IMR-90 (cell line): ENCODE data around the gene PHKB. TPM values are rescaled to one million over a fixed set of nuclear protein-coding genes. Genes with fewer than 3 reads are reported as not detected.

Experiments
- ATAC-seq: fragments of 200-7000 bp; cut with Tn5 transposase; 2 replicates; pipeline ENCODE4 v1.9.1; 2020; ENCODE audit warnings: low read depth, mild to moderate bottlenecking, moderate library complexity
- BruUV-seq: library from RNA; stranded (reverse); fragments of 400-500 nt; replicated peaks from 2 replicates; lab custom pipeline; 2021; lab: Mats Ljungman, UMichigan
- CTCF ChIA-PET: fragments of 300-600 bp; formaldehyde crosslinking; extraction: SDS; loops from one replicate; lab custom pipeline; 2021; ENCODE audit warnings: antibody characterized with exemption; lab: Yijun Ruan, JAX
- POLR2A ChIA-PET: fragments of 300-600 bp; sonication (Branson Sonifier 250); formaldehyde crosslinking; loops from one replicate; lab custom pipeline; 2022; ENCODE audit warnings: antibody characterized with exemption; ENCODE audit not compliant: unreplicated experiment; lab: Charles Lee
- DNase-seq: peaks from one replicate; pipeline ENCODE4 v3.0.0; 2013
- H2AFZ ChIP-seq: replicated peaks from 2 replicates; pipeline ENCODE3; 2013; ENCODE audit warnings: low read length, mild to moderate bottlenecking; ENCODE audit not compliant: poor library complexity
- H2AK5ac ChIP-seq: 2 replicates; pipeline ENCODE4 v1.6.1; 2013; ENCODE audit warnings: low read depth, low read length, inconsistent platforms
- H2AK9ac ChIP-seq: replicated peaks from 2 replicates; pipeline ENCODE3; 2013; ENCODE audit warnings: mild to moderate bottlenecking, low read depth, low read length, moderate library complexity; ENCODE audit not compliant: poor library complexity
- H2BK120ac ChIP-seq: 2 replicates; pipeline ENCODE4 v1.6.1; 2013; ENCODE audit warnings: low read depth, low read length, inconsistent platforms
- H2BK15ac ChIP-seq: 3 replicates; pipeline ENCODE4 v1.6.1; 2013; ENCODE audit warnings: low read depth, low read length, inconsistent platforms
- H2BK20ac ChIP-seq: 2 replicates; pipeline ENCODE4 v1.6.1; 2013; ENCODE audit warnings: low read depth, mild to moderate bottlenecking, inconsistent platforms, low read length, moderate library complexity
- H2BK5ac ChIP-seq: 2 replicates; pipeline ENCODE4 v1.6.1; 2013; ENCODE audit warnings: mild to moderate bottlenecking, low read depth, low read length, inconsistent platforms; ENCODE audit not compliant: poor library complexity, severe bottlenecking
- H3K14ac ChIP-seq: replicated peaks from 2 replicates; pipeline ENCODE4 v1.6.1; 2013; ENCODE audit warnings: low read depth, low read length, inconsistent platforms
- H3K18ac ChIP-seq: 2 replicates; pipeline ENCODE4 v1.6.1; 2013; ENCODE audit warnings: low read depth, low read length, control low read depth
- H3K23ac ChIP-seq: 2 replicates; pipeline ENCODE4 v1.6.1; 2013; ENCODE audit warnings: low read depth, low read length, inconsistent platforms
- H3K27ac ChIP-seq: 2 replicates; pipeline ENCODE4 v1.5.1; 2013; ENCODE audit warnings: mild to moderate bottlenecking, control low read depth, low read length; ENCODE audit not compliant: insufficient read depth
- H3K27me3 ChIP-seq: 2 replicates; pipeline ENCODE4 v1.6.1; 2013; ENCODE audit warnings: low read length; ENCODE audit not compliant: control insufficient read depth, insufficient read depth
- H3K36me3 ChIP-seq: 2 replicates; pipeline ENCODE4 v1.6.1; 2013; ENCODE audit warnings: low read length, mixed read lengths; ENCODE audit not compliant: control insufficient read depth, insufficient read depth
- H3K4ac ChIP-seq: 2 replicates; pipeline ENCODE4 v1.6.1; 2013; ENCODE audit warnings: low read depth, low read length, inconsistent platforms
- H3K4me1 ChIP-seq: 2 replicates; pipeline ENCODE4 v1.6.1; 2013; ENCODE audit warnings: low read length, mixed read lengths; ENCODE audit not compliant: control insufficient read depth, insufficient read depth
- H3K4me2 ChIP-seq: 2 replicates; pipeline ENCODE4 v1.6.1; 2013; ENCODE audit warnings: low read depth, mild to moderate bottlenecking, control low read depth, low read length, moderate library complexity
- H3K4me3 ChIP-seq: 2 replicates; pipeline ENCODE4 v1.5.1; 2013; ENCODE audit warnings: low read depth, mild to moderate bottlenecking, control low read depth, low read length, moderate library complexity; ENCODE audit not compliant: insufficient read depth
- H3K56ac ChIP-seq: 2 replicates; pipeline ENCODE4 v1.6.1; 2013; ENCODE audit warnings: low read length, inconsistent platforms; ENCODE audit not compliant: insufficient read depth; ENCODE audit errors: extremely low read depth
- H3K79me1 ChIP-seq, 2 experiments: 2 replicates each; pipeline ENCODE4 v1.6.1; 2013; ENCODE audit warnings: low read length in 2 of 2, inconsistent platforms in 1 of 2, low read depth in 1 of 2
- H3K9ac ChIP-seq: 2 replicates; pipeline ENCODE4 v1.6.1; 2013; ENCODE audit warnings: low read depth, low read length, control low read depth
- H3K9me1 ChIP-seq: 2 replicates; pipeline ENCODE4 v1.6.1; 2013; ENCODE audit warnings: low read length, inconsistent platforms; ENCODE audit not compliant: insufficient read depth
- H3K9me3 ChIP-seq: 2 replicates; pipeline ENCODE4 v1.6.1; 2013; ENCODE audit warnings: low read length; ENCODE audit not compliant: control insufficient read depth, insufficient read depth
- H4K20me1 ChIP-seq: 2 replicates; pipeline ENCODE4 v1.6.1; 2013; ENCODE audit warnings: low read length, inconsistent platforms; ENCODE audit not compliant: insufficient read depth
- H4K5ac ChIP-seq: 2 replicates; pipeline ENCODE4 v1.6.1; 2013; ENCODE audit warnings: mild to moderate bottlenecking, low read depth, low read length, control low read depth
- H4K8ac ChIP-seq, 2 experiments: 2 replicates each; pipeline ENCODE4 v1.6.1; 2013; ENCODE audit warnings: low read depth in 2 of 2, low read length in 2 of 2, control low read depth in 1 of 2, inconsistent platforms in 1 of 2
- H4K91ac ChIP-seq: 2 replicates; pipeline ENCODE4 v1.6.1; 2013; ENCODE audit warnings: low read depth, low read length, inconsistent platforms; ENCODE audit not compliant: insufficient read depth
- CEBPB ChIP-seq: IDR thresholded peaks from 2 replicates; pipeline ENCODE4 v1.6.1; 2012; ENCODE audit warnings: low read depth, low read length, improper control_type of control experiment
- FOS ChIP-seq: fragments of 150-350 bp; IDR thresholded peaks from 2 replicates; pipeline ENCODE4 v1.6.1; 2016; ENCODE audit warnings: low read depth, low read length
- MXI1 ChIP-seq: IDR thresholded peaks from 2 replicates; pipeline ENCODE4 v1.6.1; 2012; ENCODE audit warnings: low read depth, mild to moderate bottlenecking, low read length, moderate library complexity, borderline replicate concordance
- NFE2L2 ChIP-seq: fragments of 150-350 bp; IDR thresholded peaks from 2 replicates; pipeline ENCODE4 v1.6.1; 2016; ENCODE audit warnings: low read depth, mild to moderate bottlenecking, low read length
- POLR2A ChIP-seq: IDR thresholded peaks from 2 replicates; pipeline ENCODE4 v1.6.1; 2012; ENCODE audit warnings: mild to moderate bottlenecking, low read depth, low read length
- RAD21 ChIP-seq: IDR thresholded peaks from 2 replicates; pipeline ENCODE4 v1.6.1; 2012; ENCODE audit warnings: low read length, improper control_type of control experiment
- RCOR1 ChIP-seq: IDR thresholded peaks from 2 replicates; pipeline ENCODE4 v1.6.1; 2012; ENCODE audit warnings: mild to moderate bottlenecking, low read length, improper control_type of control experiment; ENCODE audit not compliant: insufficient replicate concordance
- SMC3 ChIP-seq: fragments of 150-350 bp; IDR thresholded peaks from 2 replicates; pipeline ENCODE4 v1.6.1; 2016; ENCODE audit warnings: low read depth, mild to moderate bottlenecking, antibody characterized with exemption, low read length, moderate library complexity
- dilution Hi-C: fragments of 300-500 bp; cut with HindIII; formaldehyde crosslinking; loops from one replicate; pipeline ENCODE4 v1.14.3; 2018; ENCODE audit warnings: low sequenced_read_pairs; ENCODE audit not compliant: unreplicated experiment
- in situ Hi-C: fragments of 300-500 bp; cut with MboI; formaldehyde crosslinking; loops from 3 replicates; pipeline ENCODE4 v1.14.3; 2019; ENCODE audit warnings: low sequenced_read_pairs, inconsistent platforms, mixed read lengths
- intact Hi-C: fragments of 100-400 bp; cut with micrococcal nuclease; formaldehyde crosslinking; loops from 2 replicates; pipeline ENCODE4 v1.10.0; 2022
- polyA plus RNA-seq, 3 experiments: library from polyadenylated mRNA; depleted of rRNA; stranded (reverse); fragments of >200 nt; gene quantifications; 2 replicates each; pipeline ENCODE4 v1.2.3, GENCODE V29; 2012; ENCODE audit warnings: low replicate concordance in 1 of 3
- total RNA-seq: library from RNA; depleted of rRNA; stranded (reverse); fragments of >200 nt; gene quantifications from 2 replicates; pipeline ENCODE4 v1.2.3, GENCODE V29; 2012
- TF ChIP-seq, protein P1 (sequence below): conservative IDR thresholded peaks from 2 replicates; pipeline ENCODE4 v1.5.1; 2012; ENCODE audit warnings: mild to moderate bottlenecking, low read depth, low read length, improper control_type of control experiment
- TF ChIP-seq, protein P2 (sequence below): fragments of 150-350 bp; IDR thresholded peaks from 2 replicates; pipeline ENCODE4 v1.6.1; 2017; ENCODE audit warnings: mild to moderate bottlenecking, antibody characterized with exemption, low read length, low read depth
- TF ChIP-seq, protein P3 (sequence below): fragments of 150-350 bp; IDR thresholded peaks from 2 replicates; pipeline ENCODE4 v1.6.1; 2016; ENCODE audit warnings: low read depth, mild to moderate bottlenecking, low read length, moderate library complexity, borderline replicate concordance

PHKB gene
- total and polyA plus RNA-seq, 2 of the 4 experiments (the other 2 are of a cell fraction) = 24.2 to 58.6 TPM

DNA sequence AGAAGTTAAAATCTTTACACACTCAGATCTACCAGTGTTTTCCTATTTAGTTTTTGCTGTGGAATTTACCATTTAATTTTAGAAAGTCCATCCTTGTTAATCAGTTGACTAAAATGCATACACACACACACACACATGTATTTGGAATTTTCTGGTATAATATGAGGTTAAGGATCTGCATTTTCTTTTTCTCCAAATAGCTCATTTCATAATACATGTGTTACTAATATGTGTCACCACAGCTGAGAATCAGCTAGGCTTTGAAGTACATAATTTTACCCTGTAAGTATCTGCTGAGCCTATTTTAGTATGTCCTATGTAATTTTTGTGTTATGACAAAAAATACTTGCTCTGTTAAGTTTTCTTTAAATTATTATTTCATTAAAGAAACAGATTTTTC, 143.2 kb downstream of the PHKB start:
- no peak overlapping the region for H3K27ac ChIP-seq
- H2BK5ac ChIP-seq = no peak overlapping the region
- H3K9ac ChIP-seq = no peak overlapping the region
- H3K4me3 ChIP-seq = no peak overlapping the region
- no peak overlapping the region for H2AK5ac ChIP-seq
- no peaks in the 10 kb centered on the region for H3K9me1 ChIP-seq
- BruUV-seq = no TSS peak
- H3K56ac ChIP-seq = no peak overlapping the region
- no peak overlapping the region for H2BK120ac ChIP-seq
- H2AFZ ChIP-seq = no peak overlapping the region
- no peak overlapping the region for H3K4me2 ChIP-seq
- TF ChIP-seq RAD21 (no peak), SMC3 (no peak), FOS (no peak), CEBPB (no peak), RCOR1 (no peak), NFE2L2 (no peak), MXI1 (no peak), POLR2A (no peak)
- TF ChIP-seq, protein P1, sequence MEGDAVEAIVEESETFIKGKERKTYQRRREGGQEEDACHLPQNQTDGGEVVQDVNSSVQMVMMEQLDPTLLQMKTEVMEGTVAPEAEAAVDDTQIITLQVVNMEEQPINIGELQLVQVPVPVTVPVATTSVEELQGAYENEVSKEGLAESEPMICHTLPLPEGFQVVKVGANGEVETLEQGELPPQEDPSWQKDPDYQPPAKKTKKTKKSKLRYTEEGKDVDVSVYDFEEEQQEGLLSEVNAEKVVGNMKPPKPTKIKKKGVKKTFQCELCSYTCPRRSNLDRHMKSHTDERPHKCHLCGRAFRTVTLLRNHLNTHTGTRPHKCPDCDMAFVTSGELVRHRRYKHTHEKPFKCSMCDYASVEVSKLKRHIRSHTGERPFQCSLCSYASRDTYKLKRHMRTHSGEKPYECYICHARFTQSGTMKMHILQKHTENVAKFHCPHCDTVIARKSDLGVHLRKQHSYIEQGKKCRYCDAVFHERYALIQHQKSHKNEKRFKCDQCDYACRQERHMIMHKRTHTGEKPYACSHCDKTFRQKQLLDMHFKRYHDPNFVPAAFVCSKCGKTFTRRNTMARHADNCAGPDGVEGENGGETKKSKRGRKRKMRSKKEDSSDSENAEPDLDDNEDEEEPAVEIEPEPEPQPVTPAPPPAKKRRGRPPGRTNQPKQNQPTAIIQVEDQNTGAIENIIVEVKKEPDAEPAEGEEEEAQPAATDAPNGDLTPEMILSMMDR = no peak
- TF ChIP-seq, protein P2, sequence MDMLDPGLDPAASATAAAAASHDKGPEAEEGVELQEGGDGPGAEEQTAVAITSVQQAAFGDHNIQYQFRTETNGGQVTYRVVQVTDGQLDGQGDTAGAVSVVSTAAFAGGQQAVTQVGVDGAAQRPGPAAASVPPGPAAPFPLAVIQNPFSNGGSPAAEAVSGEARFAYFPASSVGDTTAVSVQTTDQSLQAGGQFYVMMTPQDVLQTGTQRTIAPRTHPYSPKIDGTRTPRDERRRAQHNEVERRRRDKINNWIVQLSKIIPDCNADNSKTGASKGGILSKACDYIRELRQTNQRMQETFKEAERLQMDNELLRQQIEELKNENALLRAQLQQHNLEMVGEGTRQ = no peak
- TF ChIP-seq, protein P3, sequence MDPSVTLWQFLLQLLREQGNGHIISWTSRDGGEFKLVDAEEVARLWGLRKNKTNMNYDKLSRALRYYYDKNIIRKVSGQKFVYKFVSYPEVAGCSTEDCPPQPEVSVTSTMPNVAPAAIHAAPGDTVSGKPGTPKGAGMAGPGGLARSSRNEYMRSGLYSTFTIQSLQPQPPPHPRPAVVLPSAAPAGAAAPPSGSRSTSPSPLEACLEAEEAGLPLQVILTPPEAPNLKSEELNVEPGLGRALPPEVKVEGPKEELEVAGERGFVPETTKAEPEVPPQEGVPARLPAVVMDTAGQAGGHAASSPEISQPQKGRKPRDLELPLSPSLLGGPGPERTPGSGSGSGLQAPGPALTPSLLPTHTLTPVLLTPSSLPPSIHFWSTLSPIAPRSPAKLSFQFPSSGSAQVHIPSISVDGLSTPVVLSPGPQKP = no peak
- no peaks in the 10 kb centered on the region for H3K27me3 ChIP-seq
- H2BK20ac ChIP-seq = no peak overlapping the region
- H2BK15ac ChIP-seq = no peak overlapping the region
- no peaks in the 10 kb centered on the region for H3K9me3 ChIP-seq
- H4K8ac ChIP-seq = no peak overlapping the region
- H3K14ac ChIP-seq = no peak overlapping the region
- H4K5ac ChIP-seq = no peak overlapping the region
- DNase-seq (no peak), ATAC-seq (no peak)
- in situ Hi-C loops (no loop called here), intact Hi-C loops (no loop called here), dilution Hi-C loops (no loop called here)
- no peak overlapping the region for H3K18ac ChIP-seq
- H4K91ac ChIP-seq = no peak overlapping the region
- H4K20me1 ChIP-seq = no peaks in the 10 kb centered on the region
- no peaks in the 10 kb centered on the region; the same call in 1 of the 2 replicates for H3K36me3 ChIP-seq
- H3K23ac ChIP-seq = no peak overlapping the region
- ChIA-PET CTCF (no interaction called here), POLR2A (no interaction called here)
- H2AK9ac ChIP-seq = no peak overlapping the region
- H3K79me1 ChIP-seq = no peaks in the 10 kb centered on the region; a peak in 1 of 4 replicates
- H3K4me1 ChIP-seq = no peaks in the 10 kb centered on the region
- H3K4ac ChIP-seq = no peak overlapping the region
